Tongue (tissue), 2 donors: Measurements from ENCODE around the gene IFITM5. TPM values are rescaled to one million over a fixed set of nuclear protein-coding genes. Genes with fewer than 3 reads are reported as not detected.
"Not testable (repeated sequence)": the region's sequence is repeated elsewhere in the genome, so short reads cannot be mapped to it uniquely, and the experiment has no call there.

Experiments
- DNase-seq: peaks from one replicate; pipeline ENCODE4 v3.0.0-alpha.2; 2015
- total RNA-seq: library from RNA; depleted of rRNA; stranded (reverse); fragments of >200 nt; gene quantifications from one replicate; pipeline ENCODE4 v1.2.3, GENCODE V29; 2014

IFITM5 gene
- total RNA-seq, 1 donor from 2014 or later = not detected

GRCh38 chr11:295351-296170 is 3.8 kb downstream of the IFITM5 start:
- DNase-seq = no peak

DNA sequence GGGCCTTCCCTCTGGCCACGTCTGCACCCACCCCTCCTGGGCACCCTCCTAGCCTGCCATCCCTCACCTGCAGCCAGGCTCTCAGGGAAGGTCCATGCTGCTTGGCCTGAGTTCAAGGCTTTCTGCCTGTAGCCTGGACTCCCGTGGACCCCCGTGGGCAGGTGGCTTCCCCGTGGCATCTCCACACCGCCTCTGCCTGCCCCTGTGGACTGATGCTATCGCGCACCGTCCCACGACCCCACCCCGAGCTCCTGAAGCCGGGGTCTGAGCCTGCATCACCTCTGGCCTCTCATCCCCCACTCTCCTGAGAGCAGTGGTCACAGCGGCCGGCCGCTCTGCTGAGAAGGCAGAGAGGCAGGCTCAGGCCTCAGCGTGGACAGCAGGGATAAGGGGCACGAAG is 4.5 kb downstream of the IFITM5 start:
- DNase-seq = no peak

DNA sequence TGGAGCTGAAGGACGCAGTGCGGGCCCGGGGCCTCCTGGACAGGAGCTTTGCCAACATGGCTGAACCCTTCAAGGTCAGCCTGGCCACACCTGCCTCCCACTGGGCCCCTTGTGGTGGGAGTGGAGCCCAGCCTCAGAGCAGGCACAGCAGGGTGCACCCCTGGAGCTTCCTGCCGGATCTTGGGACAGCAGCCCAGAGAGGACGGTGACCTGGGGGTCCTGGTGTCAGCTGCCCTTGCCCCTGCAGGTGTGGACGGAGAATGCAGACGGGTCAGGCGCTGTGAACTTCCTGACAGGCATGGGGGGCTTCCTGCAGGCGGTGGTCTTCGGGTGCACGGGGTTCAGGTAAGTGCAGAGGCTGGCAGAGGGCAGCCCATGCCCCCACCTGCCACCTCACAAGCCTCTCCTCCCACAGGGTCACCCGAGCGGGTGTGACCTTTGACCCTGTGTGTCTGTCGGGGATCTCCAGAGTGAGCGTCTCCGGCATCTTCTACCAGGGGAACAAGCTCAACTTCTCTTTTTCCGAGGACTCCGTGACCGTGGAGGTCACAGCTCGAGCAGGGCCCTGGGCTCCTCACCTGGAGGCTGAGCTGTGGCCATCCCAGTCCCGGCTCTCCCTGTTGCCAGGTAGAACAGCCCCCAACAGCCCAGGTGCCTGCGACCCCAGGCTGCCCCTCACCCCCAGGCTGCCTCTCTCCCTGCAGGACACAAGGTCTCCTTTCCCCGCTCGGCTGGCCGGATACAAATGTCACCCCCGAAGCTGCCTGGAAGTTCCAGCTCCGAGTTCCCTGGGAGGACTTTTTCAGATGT is 5.3 kb downstream of the IFITM5 start:
- DNase-seq = no peak

- no peak for DNase-seq
Observed at GRCh38 chr11:293271-293851, 6.0 kb downstream of the IFITM5 start.

DNA sequence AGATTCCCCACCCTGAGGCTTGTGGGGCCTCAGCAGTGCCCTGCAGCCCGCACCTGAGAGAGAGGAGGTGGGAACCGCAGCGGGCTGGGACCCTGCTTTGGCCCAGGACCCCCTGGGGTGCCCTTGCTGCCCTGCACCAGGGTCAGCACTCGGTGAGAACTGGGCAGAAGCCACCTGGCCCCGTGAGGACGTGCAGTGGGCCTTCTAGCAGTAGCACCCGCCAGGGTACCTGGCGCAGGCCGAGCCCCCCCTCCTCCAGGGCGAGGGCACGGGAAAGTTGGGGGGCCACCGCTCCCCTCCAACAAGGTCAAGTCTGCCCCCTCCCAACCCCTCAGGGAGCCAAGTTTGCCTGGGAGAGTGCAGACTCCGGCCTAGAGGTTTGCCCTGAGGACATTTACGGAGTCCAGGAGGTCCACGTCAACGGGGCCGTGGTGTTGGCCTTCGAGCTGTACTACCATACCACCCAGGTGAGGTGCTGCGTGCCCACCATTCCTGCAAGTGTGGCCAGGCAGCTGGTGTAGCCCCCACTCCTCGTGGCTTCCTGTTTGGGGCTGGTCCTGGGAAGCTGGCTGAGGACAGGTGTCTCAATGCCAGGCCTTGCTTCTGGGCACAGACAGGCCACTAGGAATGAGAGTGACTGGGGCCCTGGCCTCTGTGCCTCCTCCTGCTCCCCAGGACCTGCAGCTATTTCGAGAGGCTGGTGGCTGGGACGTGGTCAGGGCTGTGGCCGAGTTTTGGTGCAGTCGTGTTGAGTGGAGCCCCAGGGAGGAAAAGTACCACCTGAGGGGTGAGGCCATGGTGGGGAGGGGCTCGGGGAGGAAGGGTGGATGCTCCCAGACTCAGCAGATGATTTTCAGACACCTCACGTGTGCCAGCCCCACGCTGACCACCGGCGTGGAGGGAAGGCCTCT is 6.9 kb downstream of the IFITM5 start:
- no peak for DNase-seq

DNA sequence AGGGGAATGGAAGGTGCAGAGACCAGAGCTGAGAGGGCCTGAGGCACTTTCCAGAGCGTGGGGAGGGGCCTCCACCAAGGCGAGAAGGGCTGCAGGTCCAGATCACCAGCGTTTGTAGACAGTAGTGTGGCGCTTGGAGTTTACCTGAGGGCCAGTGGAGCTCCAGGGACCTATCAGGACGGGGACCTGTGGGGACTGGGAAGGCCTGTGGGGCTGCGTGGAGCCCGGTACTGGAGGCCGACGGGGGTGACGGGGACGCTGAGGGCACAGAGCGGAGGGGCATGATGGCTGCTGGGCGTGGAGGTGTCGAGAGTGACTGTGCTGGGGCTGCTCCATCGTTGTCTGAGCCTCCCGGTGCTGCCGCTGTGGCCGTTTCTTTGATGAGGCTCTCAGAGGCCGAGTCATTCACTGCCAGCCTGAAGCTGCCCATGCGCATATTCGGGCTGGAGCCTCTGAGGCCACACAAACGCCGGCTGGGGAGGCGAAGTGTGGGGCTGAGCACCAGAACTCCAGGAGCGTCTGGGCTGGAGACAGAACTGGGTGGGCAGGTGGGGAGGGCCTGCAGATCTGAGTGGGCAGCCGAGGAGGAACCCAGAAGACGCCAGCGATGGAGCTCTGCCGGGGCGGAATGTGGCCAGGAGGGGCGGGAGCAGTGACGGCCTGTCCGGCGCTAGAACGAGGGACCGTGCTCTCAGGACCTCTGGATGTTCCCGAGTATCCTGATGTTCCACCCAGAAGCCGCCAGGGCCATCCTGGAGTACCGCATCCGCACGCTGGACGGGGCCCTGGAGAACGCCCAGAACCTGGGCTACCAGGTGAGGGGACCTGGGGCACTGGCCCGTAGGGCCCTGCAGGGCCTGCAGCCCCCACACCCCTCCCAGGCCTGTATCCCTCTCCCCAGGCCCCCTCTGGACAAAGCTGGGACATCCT is 7.8 kb downstream of the IFITM5 start:
- no peak for DNase-seq

- no peak for DNase-seq
Observed at GRCh38 chr11:290621-291231, 8.6 kb downstream of the IFITM5 start.

GRCh38 chr11:289712-290620 is 9.4 kb downstream of the IFITM5 start:
- DNase-seq = no peak

DNA sequence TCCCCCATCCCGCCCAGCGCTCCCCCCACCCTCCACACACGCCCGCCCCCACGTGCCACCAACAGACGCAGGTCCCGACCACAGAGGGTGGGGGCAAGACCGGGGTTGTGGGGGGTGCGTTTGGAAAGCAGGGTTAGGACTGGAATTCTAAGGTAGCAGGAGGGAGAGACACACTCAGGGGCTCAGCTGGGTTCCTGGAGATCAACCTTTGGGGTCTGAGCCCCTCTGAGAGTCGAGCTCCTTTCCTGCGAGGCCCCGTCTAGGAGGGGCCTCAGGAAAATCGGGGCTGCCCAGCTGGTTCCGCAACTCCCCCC is 10.0 kb downstream of the IFITM5 start:
- DNase-seq = no peak

DNA sequence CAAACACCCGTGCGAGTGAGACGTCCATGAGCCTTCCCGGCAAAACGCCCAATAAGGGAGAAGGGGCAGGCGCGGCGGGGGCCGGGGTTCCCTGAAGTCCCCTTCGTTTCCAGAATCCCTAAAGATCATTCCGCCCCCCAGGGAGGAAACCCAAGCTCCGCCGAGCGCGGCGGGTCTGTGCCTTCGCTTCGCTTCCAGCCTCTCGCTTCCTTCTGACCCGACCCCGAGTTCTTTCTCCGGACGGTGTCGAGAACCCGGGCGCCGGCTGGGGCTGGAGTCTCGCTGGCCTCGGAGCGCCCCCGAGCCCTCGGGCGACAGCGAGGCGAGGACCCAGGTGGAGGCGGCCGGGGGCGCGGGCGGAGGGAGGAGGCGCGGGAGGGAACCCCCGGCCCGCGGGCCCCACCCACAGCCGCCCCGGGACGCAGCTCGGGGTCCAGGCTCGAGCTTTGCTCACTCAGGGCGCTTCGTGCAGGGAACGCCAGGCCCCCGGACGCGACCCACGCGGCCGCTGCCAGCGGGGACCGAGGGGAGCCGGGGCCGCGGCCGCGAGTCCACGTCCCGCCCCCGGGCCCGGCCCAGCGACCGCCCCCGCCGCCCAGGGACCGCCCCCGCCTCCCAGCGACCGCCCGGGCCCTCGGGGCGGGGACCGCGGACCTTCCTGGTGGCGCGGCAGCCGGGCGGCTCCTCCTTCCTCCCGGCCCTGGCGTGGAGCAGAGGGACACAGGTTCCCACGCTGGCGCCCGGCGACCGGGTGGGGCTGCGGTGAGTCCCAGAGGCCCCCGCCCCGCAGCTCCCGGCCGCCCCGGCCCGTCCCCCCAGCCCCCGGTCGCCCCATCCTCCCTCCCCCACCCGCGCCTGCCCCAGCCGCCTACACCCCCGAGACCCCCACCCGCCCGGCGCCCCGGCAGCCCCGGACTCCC is 10.6 kb downstream of the IFITM5 start, which contains the start of gene PGGHG:
Gene PGGHG, plus strand, starts transcription at position 649 of the 920 bp plus-strand sequence. CDS start 691 bp downstream, outside the sequence.
- DNase-seq = peak; percentile 54

- DNase-seq = no peak
Observed at GRCh38 chr11:287821-288477, 11.4 kb downstream of the IFITM5 start.

GRCh38 chr11:286977-287820 is 12.1 kb downstream of the IFITM5 start:
- not testable (repeated sequence) for DNase-seq

- no peak for DNase-seq
Observed at GRCh38 chr11:285894-286220, 13.5 kb downstream of the IFITM5 start.

- DNase-seq = no peak
Observed at GRCh38 chr11:285021-285893, 14.1 kb downstream of the IFITM5 start.

- DNase-seq = no peak
Observed at GRCh38 chr11:284105-285020, 15.0 kb downstream of the IFITM5 start.
